Measurements from ENCODE around the gene ABHD14A. TPM values are rescaled to one million over a fixed set of nuclear protein-coding genes. Genes with fewer than 3 reads are reported as not detected.
A peak's percentile ranks its signal among the peaks of the same experiment; 100 is the strongest.
"Not testable (repeated sequence)": the region's sequence is repeated elsewhere in the genome, so short reads cannot be mapped to it uniquely, and the experiment has no call there.

Gene ABHD14A
- 10 to 100 TPM; 11.8 to 19.7 (median 12.6) TPM for total RNA-seq

- Mint-ChIP-seq H3K9me3 (no peaks in the 10 kb centered on the region), H3K4me1 (ENCODE audit: low read depth) (peaks cover 25% of the 10 kb centered on the region), H3K36me3 (ENCODE audit: insufficient read depth) (no peaks in the 10 kb centered on the region), H3K4me3 (peak within 1 kb of the TSS; percentile 97), H3K27me3 (ENCODE audit: low read depth) (no peaks in the 10 kb centered on the region)
- DNase-seq (peak; percentile 53), ATAC-seq (peak; percentile 83 to 84)
Measured at GRCh38 chr3:51974963-51975851, at the start of gene ABHD14A. Gene ABHD14A (plus strand): TSS chr3:51975064. CDS start chr3:51975136, 72 bp downstream.

GRCh38 chr3:51927061-51927977 lies 47.5 kb upstream of the ABHD14A start:
- no peaks in the 10 kb centered on the region for H3K9me3 Mint-ChIP-seq
- no peak for DNase-seq
- no peak for ATAC-seq
- peaks cover 8% of the 10 kb centered on the region for H3K36me3 Mint-ChIP-seq (ENCODE audit: insufficient read depth)
- no peaks in the 10 kb centered on the region for H3K27me3 Mint-ChIP-seq (ENCODE audit: low read depth)
- no peak overlapping the region for H3K4me3 Mint-ChIP-seq
- no peaks in the 10 kb centered on the region for H3K4me1 Mint-ChIP-seq (ENCODE audit: low read depth)

GRCh38 chr3:51928438-51928837 lies 46.4 kb upstream of the ABHD14A start:
- Mint-ChIP-seq H3K4me1 (ENCODE audit: low read depth) (no peaks in the 10 kb centered on the region), H3K4me3 (no peak overlapping the region), H3K27me3 (ENCODE audit: low read depth) (no peaks in the 10 kb centered on the region), H3K9me3 (no peaks in the 10 kb centered on the region), H3K36me3 (ENCODE audit: insufficient read depth) (peaks cover 13% of the 10 kb centered on the region)
- no peak for ATAC-seq
- DNase-seq: no peak

GRCh38 chr3:51928981-51929380 lies 45.9 kb upstream of the ABHD14A start:
- H3K36me3 Mint-ChIP-seq (ENCODE audit: insufficient read depth): peaks cover 15% of the 10 kb centered on the region
- ATAC-seq; H3K4me1 Mint-ChIP-seq (ENCODE audit: low read depth); DNase-seq; H3K9me3 Mint-ChIP-seq; H3K4me3 Mint-ChIP-seq; H3K27me3 Mint-ChIP-seq (ENCODE audit: low read depth): not testable (repeated sequence)

GRCh38 chr3:51929420-51930003 lies 45.4 kb upstream of the ABHD14A start:
- no peak for ATAC-seq
- Mint-ChIP-seq H3K4me3 (no peak overlapping the region), H3K27me3 (ENCODE audit: low read depth) (no peaks in the 10 kb centered on the region), H3K36me3 (ENCODE audit: insufficient read depth) (peaks cover 18% of the 10 kb centered on the region), H3K4me1 (ENCODE audit: low read depth) (no peaks in the 10 kb centered on the region), H3K9me3 (no peaks in the 10 kb centered on the region)
- DNase-seq: no peak

GRCh38 chr3:51930439-51930838 lies 44.4 kb upstream of the ABHD14A start:
- DNase-seq (no peak), ATAC-seq (no peak)
- Mint-ChIP-seq H3K36me3 (ENCODE audit: insufficient read depth) (peaks cover 18% of the 10 kb centered on the region), H3K27me3 (ENCODE audit: low read depth) (no peaks in the 10 kb centered on the region), H3K4me1 (ENCODE audit: low read depth) (no peaks in the 10 kb centered on the region), H3K4me3 (no peak overlapping the region), H3K9me3 (no peaks in the 10 kb centered on the region)

GRCh38 chr3:51931756-51932155 lies 43.1 kb upstream of the ABHD14A start:
- no peaks in the 10 kb centered on the region for H3K4me1 Mint-ChIP-seq (ENCODE audit: low read depth)
- peaks cover 28% of the 10 kb centered on the region for H3K36me3 Mint-ChIP-seq (ENCODE audit: insufficient read depth)
- H3K9me3 Mint-ChIP-seq: no peaks in the 10 kb centered on the region
- no peaks in the 10 kb centered on the region for H3K27me3 Mint-ChIP-seq (ENCODE audit: low read depth)
- H3K4me3 Mint-ChIP-seq: no peak overlapping the region
- DNase-seq (no peak), ATAC-seq (no peak)

GRCh38 chr3:51932471-51933370 lies 42.1 kb upstream of the ABHD14A start:
- Mint-ChIP-seq H3K9me3 (no peaks in the 10 kb centered on the region), H3K36me3 (ENCODE audit: insufficient read depth) (peaks cover 36% of the 10 kb centered on the region), H3K4me1 (ENCODE audit: low read depth) (no peaks in the 10 kb centered on the region), H3K4me3 (no peak overlapping the region), H3K27me3 (ENCODE audit: low read depth) (no peaks in the 10 kb centered on the region)
- no peak for DNase-seq
- no peak for ATAC-seq

GRCh38 chr3:51933471-51934138 lies 41.3 kb upstream of the ABHD14A start:
- Mint-ChIP-seq H3K9me3 (no peaks in the 10 kb centered on the region), H3K4me3 (no peak overlapping the region), H3K4me1 (ENCODE audit: low read depth) (no peaks in the 10 kb centered on the region), H3K36me3 (ENCODE audit: insufficient read depth) (peaks cover 44% of the 10 kb centered on the region), H3K27me3 (ENCODE audit: low read depth) (no peaks in the 10 kb centered on the region)
- ATAC-seq: no peak
- no peak for DNase-seq

GRCh38 chr3:51934139-51934850 lies 40.6 kb upstream of the ABHD14A start:
- Mint-ChIP-seq H3K4me1 (ENCODE audit: low read depth) (peaks cover 3% of the 10 kb centered on the region), H3K9me3 (no peaks in the 10 kb centered on the region), H3K36me3 (ENCODE audit: insufficient read depth) (peaks cover 48% of the 10 kb centered on the region), H3K27me3 (ENCODE audit: low read depth) (no peaks in the 10 kb centered on the region), H3K4me3 (no peak overlapping the region)
- ATAC-seq (no peak), DNase-seq (no peak)

- H3K9me3 Mint-ChIP-seq: no peaks in the 10 kb centered on the region
- H3K36me3 Mint-ChIP-seq (ENCODE audit: insufficient read depth): peaks cover 50% of the 10 kb centered on the region
- DNase-seq: no peak
- no peak for ATAC-seq
- peaks cover 10% of the 10 kb centered on the region for H3K4me1 Mint-ChIP-seq (ENCODE audit: low read depth)
- no peak overlapping the region for H3K4me3 Mint-ChIP-seq
- no peaks in the 10 kb centered on the region for H3K27me3 Mint-ChIP-seq (ENCODE audit: low read depth)
Measured at GRCh38 chr3:51934991-51935885, 39.6 kb upstream of the ABHD14A start.

Data from activated T-cell treated with anti-CD3 and anti-CD28 coated beads, Interleukin-2, amount 50 U/mL, for 4 hours (primary cell).